Measurements from ENCODE around the gene PRRT2. TPM values are rescaled to one million over a fixed set of nuclear protein-coding genes. Genes with fewer than 3 reads are reported as not detected.

The PRRT2 gene
- total RNA-seq, 2 experiments from 2014 or later = 2.2 to 2.3 TPM

DNA sequence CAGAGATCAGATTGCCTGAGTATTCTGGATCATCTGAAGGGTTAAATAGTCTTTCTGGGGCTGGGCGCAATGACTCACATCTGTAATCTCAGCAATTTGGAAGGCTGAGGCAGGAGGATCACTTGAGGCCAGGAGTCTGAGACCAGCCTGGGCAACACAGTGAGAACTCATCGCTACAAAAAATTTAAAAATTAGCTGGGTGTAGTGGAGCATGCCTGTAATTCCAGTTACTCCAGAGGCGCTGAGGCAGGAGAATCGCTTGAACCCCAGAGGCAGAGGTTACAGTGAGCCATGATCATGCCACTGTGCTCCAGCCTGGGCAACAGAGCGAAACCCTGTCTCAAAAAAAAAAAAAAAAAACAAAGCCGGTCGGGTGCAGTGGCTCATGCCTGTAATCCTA lies 23.9 kb downstream of the PRRT2 start:
- no peaks in the 10 kb centered on the region for H3K9me3 Mint-ChIP-seq
- ChIA-PET POLR2A (no interaction called here), CTCF (interaction anchor here (0.6 to 0.7 kb wide), 3 partner anchors 8 to 255 kb away, joined by 3 read pairs; no protein-coding TSS in a partner anchor)
- peaks cover 89% of the 10 kb centered on the region for H3K36me3 ChIP-seq (ENCODE audit: insufficient read depth, low read length)
- no peak overlapping the region for H3K27ac ChIP-seq (ENCODE audit: low read depth in 1 of 2, low read length in 2 of 2)
- no peaks in the 10 kb centered on the region for H3K9me3 ChIP-seq (ENCODE audit: control insufficient read depth in 1 of 2, insufficient read depth in 1 of 2, low read length in 2 of 2)
- no peaks in the 10 kb centered on the region for H3K27me3 Mint-ChIP-seq
- DNase-seq (no peak), ATAC-seq (ENCODE audit: poor library complexity) (no peak)
- intact Hi-C loops (cut with DNase I, micrococcal nuclease) = no loop called here
- H3K27ac Mint-ChIP-seq = no peak overlapping the region
- H3K4me3 ChIP-seq (ENCODE audit: low read length) = no peak overlapping the region
- no peaks in the 10 kb centered on the region for H3K27me3 ChIP-seq (ENCODE audit: control insufficient read depth in 1 of 2, insufficient read depth in 2 of 2, low read length in 2 of 2)
- peaks cover 90% of the 10 kb centered on the region for H3K36me3 Mint-ChIP-seq (ENCODE audit: low read depth)
- TF ChIP-seq, protein P1, sequence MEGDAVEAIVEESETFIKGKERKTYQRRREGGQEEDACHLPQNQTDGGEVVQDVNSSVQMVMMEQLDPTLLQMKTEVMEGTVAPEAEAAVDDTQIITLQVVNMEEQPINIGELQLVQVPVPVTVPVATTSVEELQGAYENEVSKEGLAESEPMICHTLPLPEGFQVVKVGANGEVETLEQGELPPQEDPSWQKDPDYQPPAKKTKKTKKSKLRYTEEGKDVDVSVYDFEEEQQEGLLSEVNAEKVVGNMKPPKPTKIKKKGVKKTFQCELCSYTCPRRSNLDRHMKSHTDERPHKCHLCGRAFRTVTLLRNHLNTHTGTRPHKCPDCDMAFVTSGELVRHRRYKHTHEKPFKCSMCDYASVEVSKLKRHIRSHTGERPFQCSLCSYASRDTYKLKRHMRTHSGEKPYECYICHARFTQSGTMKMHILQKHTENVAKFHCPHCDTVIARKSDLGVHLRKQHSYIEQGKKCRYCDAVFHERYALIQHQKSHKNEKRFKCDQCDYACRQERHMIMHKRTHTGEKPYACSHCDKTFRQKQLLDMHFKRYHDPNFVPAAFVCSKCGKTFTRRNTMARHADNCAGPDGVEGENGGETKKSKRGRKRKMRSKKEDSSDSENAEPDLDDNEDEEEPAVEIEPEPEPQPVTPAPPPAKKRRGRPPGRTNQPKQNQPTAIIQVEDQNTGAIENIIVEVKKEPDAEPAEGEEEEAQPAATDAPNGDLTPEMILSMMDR (IDR thresholded peaks at IDR 0.05) = no peak
- H3K4me3 Mint-ChIP-seq = no peak overlapping the region
- peaks cover under 1% of the 10 kb centered on the region for H3K4me1 Mint-ChIP-seq (ENCODE audit: low read depth)
- no peaks in the 10 kb centered on the region for H3K4me1 ChIP-seq (ENCODE audit: insufficient read depth, low read length)

DNA sequence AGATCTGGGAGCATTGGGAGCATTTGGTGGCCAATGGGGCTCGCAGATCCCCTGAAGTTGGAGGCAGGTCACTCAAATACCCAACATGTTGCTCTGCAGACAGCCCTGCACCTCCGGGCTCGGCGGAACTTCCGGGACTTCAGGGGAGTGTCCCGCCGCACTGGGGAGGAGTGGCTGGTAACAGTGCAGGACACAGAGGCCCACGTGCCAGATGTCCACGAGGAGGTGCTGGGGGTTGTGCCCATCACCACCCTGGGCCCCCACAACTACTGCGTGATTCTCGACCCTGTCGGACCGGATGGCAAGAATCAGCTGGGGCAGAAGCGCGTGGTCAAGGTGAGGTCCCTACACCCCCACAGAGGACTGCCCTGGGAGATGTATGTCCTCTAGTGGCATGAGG lies 24.6 kb downstream of the PRRT2 start:
- H3K36me3 ChIP-seq (ENCODE audit: insufficient read depth, low read length) = peaks cover 89% of the 10 kb centered on the region
- H3K27ac ChIP-seq (ENCODE audit: low read depth in 1 of 2, low read length in 2 of 2) = no peak overlapping the region
- Mint-ChIP-seq H3K27ac (peak overlapping the region; percentile 27), H3K4me3 (no peak overlapping the region), H3K4me1 (ENCODE audit: low read depth) (no peaks in the 10 kb centered on the region), H3K27me3 (no peaks in the 10 kb centered on the region), H3K36me3 (ENCODE audit: low read depth) (peaks cover 89% of the 10 kb centered on the region), H3K9me3 (no peaks in the 10 kb centered on the region)
- no peaks in the 10 kb centered on the region for H3K27me3 ChIP-seq (ENCODE audit: control insufficient read depth in 1 of 2, insufficient read depth in 2 of 2, low read length in 2 of 2)
- ChIA-PET CTCF (interaction anchor here (0.6 to 0.7 kb wide), 2 partner anchors 12 to 255 kb away, joined by 3 to 4 read pairs; no protein-coding TSS in a partner anchor), POLR2A (no interaction called here)
- DNase-seq = no peak
- TF ChIP-seq, protein P1 (IDR thresholded peaks at IDR 0.05) = no peak
- no peaks in the 10 kb centered on the region for H3K9me3 ChIP-seq (ENCODE audit: control insufficient read depth in 1 of 2, insufficient read depth in 1 of 2, low read length in 2 of 2)
- ATAC-seq (ENCODE audit: poor library complexity) = no peak
- no peak overlapping the region for H3K4me3 ChIP-seq (ENCODE audit: low read length)
- H3K4me1 ChIP-seq (ENCODE audit: insufficient read depth, low read length) = no peaks in the 10 kb centered on the region
- intact Hi-C loops (cut with DNase I, micrococcal nuclease) = no loop called here

DNA sequence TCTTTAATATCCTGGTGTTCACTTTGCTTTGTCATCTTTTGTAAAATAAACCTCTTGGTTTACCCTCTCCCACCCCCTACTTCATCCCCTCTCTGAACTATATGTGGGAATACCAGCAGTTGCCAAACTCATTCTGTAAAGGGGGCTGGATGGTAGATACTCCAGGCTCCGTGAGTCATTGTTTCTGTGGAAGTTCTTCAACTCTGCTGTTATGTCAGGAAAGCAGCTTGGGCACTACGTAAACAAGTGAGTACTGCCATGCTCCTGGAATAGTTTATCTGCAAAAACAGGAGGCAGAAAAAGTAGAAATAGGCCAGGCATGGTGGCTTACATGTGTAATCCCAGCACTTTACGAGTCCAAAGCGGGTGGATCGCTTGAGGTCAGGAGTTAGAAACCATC lies 25.8 kb downstream of the PRRT2 start:
- no peak overlapping the region for H3K4me3 ChIP-seq (ENCODE audit: low read length)
- no peaks in the 10 kb centered on the region for H3K27me3 ChIP-seq (ENCODE audit: control insufficient read depth in 1 of 2, insufficient read depth in 2 of 2, low read length in 2 of 2)
- H3K4me1 ChIP-seq (ENCODE audit: insufficient read depth, low read length) = no peaks in the 10 kb centered on the region
- intact Hi-C loops (cut with DNase I, micrococcal nuclease) = no loop called here
- POLR2A ChIA-PET = interaction anchor here (0.8 kb wide), 1 partner anchor 17 kb away, joined by 3 read pairs; no protein-coding TSS in a partner anchor
- no peak overlapping the region for H3K27ac ChIP-seq (ENCODE audit: low read depth in 1 of 2, low read length in 2 of 2)
- DNase-seq = no peak
- H3K27me3 Mint-ChIP-seq = no peaks in the 10 kb centered on the region
- CTCF ChIA-PET = interaction anchor here (1.7 to 2.9 kb wide), 2 partner anchors 11 to 30 kb away, joined by 4 to 19 read pairs; no protein-coding TSS in a partner anchor
- peaks cover 83% of the 10 kb centered on the region for H3K36me3 Mint-ChIP-seq (ENCODE audit: low read depth)
- H3K4me1 Mint-ChIP-seq (ENCODE audit: low read depth) = no peaks in the 10 kb centered on the region
- TF ChIP-seq, protein P1 (IDR thresholded peaks at IDR 0.05) = no peak
- no peak overlapping the region for H3K27ac Mint-ChIP-seq
- H3K36me3 ChIP-seq (ENCODE audit: insufficient read depth, low read length) = peaks cover 91% of the 10 kb centered on the region
- no peak overlapping the region for H3K4me3 Mint-ChIP-seq
- no peaks in the 10 kb centered on the region for H3K9me3 ChIP-seq (ENCODE audit: control insufficient read depth in 1 of 2, insufficient read depth in 1 of 2, low read length in 2 of 2)
- no peak for ATAC-seq (ENCODE audit: poor library complexity)
- no peaks in the 10 kb centered on the region for H3K9me3 Mint-ChIP-seq
